Activated CD4-positive, CD25-positive, alpha-beta regulatory T cell (primary cell): ENCODE results near the gene TMEM253.

Experiments
- DNase-seq, 4 experiments: peaks; one replicate each; lab custom pipeline; 2025; lab: John Stamatoyannopoulos, UW

TMEM253 gene

DNA sequence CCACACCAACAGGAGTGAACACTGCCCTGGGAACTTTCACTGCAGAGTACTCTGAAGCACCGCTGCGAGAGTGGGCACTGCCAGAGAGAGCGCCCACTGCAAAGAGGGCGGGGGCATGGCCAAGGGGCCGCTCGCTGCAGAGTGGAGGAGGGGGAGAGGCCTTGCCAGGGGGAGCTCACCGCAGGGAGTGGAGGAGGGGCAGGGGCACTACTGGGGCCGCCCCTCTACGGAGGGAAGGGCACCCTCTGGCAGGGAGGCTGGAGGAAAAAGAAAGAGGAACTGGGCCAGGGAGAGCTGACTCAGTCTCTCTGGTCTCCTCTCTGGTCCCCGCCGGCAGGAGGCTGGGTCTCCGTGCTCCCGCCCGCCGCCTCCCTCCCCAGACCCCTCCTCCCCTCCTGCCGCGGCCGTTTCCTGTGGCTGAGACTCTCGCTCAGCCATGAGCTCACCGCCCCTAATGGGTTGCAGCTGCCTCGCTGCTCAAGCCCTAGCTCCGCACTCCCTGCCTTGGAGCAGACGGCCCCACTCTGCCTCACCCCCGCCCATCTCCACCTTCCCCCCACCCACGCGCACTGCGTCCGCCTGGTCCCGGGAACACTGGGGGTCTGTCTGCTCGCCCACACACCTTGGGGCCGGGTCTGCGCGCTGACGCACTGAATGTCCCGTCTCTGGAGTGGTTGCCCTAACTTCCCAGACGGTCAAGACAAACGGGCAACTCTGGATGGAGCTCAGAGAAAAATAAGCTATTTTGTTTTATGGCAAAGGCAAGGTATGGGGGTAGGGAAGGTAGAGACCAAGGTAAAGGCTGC lies 29.4 kb upstream of the TMEM253 start:
- DNase-seq = peak in 1 of 4 experiments; percentile 20

DNA sequence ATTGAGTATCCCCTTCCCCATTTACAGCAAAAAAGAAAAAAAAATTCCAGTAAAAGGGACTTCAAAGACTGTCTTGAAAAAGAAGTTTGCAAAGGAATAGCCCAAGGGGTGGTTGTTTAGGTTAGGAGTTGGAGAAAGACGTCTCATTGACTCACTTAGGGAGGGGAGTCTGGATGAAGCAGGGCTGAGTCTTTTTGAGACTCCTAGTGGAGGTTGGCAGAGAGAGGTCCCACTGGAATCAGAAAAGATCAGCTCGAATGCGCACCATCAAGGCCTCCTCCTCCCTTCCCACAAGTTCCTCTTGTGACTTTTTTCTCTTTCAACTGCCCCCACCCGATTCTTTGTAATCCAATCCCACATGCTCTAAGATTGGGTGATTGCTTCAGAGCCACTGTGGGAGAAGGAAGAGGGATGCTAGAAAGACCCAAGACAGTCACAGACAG lies 28.8 kb upstream of the TMEM253 start:
- DNase-seq = no peak

DNA sequence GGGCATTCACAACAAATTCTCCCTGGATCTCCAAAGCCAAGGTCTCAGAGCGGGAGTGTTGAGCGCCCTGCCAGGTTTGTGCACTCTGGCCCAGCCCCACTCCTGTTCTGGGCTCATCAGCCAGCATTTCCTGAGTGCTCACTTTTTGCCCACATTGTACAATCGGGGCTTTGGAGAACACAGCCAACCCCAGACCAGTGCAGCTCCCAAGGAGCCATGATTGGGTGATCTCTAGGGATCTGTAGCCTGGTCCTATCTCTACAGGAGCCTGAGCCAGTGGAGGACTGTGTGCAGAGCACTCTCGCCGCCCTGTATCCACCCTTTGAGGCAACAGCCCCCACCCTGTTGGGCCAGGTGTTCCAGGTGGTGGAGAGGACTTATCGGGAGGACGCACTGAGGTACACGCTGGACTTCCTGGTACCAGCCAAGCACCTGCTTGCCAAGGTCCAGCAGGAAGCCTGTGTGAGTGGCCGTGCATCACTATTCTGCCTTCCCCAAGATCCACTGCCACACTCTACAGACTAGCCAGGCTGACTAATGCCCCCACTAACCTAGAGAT lies 28.0 kb upstream of the TMEM253 start:
- no peak for DNase-seq

DNA sequence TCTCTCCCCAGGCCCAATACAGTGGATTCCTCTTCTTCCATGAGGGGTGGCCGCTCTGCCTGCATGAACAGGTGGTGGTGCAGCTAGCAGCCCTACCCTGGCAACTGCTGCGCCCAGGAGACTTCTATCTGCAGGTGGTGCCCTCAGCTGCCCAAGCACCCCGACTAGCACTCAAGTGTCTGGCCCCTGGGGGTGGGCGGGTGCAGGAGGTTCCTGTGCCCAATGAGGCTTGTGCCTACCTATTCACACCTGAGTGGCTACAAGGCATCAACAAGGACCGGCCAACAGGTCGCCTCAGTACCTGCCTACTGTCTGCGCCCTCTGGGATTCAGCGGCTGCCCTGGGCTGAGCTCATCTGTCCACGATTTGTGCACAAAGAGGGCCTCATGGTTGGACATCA lies 26.9 kb upstream of the TMEM253 start:
- no peak for DNase-seq

- no peak for DNase-seq
Observed at GRCh38 chr14:21074398-21075272, 26.2 kb upstream of the TMEM253 start.

DNA sequence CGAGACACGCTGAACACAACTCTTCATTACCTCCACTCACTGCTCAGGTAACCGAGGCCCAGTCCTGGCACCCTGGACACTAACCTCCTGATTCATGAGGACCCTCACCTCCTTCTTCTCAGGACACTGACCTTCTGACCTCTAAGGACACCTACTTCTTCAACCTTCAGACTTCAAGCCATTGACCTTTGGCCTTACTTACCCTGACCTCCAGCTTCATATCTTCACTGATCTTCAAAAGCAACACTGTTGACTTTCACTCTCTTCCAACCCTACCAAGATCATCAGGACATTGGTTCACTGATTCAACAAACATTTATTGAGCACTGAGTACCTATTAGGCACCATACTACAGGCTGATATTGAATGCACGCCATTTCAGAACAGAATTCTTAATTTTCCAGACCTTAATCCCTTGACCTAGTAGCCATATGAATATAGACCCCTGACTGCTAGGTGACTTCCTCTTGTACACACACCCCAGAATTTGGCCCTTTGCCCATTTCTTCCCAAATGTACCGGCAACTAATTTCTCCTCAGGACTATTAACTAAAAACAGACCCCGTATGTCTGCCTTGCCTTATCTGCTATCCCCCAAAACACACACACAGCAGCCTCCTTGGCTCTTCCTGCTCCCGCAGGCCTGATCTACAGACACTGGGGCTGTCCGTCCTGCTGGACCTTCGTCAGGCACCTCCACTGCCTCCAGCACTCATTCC lies 25.0 kb upstream of the TMEM253 start:
- DNase-seq = no peak

GRCh38 chr14:21077672-21078071 lies 23.2 kb upstream of the TMEM253 start:
- DNase-seq = no peak

DNA sequence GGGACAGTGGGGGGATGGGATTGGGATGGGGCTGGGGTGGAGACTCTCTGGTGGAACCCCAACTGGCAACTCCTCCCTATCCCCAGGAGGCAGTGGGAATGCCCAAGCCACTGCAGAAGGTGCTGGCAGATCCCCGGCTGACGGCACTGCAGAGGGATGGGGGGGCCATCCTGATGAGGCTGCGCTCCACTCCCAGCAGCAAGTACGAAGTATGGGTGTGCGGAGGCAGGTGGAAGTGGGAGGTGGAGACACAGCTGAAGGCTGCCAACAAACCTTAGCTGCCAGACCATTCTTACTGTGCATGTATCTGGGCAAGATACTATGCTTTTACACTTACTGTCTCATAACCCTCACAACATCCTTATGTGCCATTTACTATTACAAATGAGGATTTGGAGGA lies 22.6 kb upstream of the TMEM253 start:
- no peak for DNase-seq

GRCh38 chr14:21078726-21079125 lies 22.1 kb upstream of the TMEM253 start:
- no peak for DNase-seq

DNA sequence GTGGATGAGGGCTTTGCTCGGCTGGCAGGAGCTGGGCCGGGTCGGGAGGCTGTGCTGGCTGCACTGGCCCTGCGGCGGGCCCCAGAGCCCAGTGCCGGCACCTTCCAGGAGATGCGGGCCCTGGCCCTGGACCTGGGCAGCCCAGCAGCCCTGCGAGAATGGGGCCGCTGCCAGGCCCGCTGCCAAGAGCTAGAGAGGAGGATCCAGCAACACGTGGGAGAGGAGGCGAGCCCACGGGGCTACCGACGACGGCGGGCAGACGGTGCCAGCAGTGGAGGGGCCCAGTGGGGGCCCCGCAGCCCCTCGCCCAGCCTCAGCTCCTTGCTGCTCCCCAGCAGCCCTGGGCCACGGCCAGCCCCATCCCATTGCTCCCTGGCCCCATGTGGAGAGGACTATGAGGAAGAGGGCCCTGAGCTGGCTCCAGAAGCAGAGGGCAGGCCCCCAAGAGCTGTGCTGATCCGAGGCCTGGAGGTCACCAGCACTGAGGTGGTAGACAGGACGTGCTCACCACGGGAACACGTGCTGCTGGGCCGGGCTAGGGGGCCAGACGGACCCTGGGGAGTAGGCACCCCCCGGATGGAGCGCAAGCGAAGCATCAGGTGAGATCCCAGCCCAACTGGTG lies 19.2 kb upstream of the TMEM253 start:
- DNase-seq = no peak

DNA sequence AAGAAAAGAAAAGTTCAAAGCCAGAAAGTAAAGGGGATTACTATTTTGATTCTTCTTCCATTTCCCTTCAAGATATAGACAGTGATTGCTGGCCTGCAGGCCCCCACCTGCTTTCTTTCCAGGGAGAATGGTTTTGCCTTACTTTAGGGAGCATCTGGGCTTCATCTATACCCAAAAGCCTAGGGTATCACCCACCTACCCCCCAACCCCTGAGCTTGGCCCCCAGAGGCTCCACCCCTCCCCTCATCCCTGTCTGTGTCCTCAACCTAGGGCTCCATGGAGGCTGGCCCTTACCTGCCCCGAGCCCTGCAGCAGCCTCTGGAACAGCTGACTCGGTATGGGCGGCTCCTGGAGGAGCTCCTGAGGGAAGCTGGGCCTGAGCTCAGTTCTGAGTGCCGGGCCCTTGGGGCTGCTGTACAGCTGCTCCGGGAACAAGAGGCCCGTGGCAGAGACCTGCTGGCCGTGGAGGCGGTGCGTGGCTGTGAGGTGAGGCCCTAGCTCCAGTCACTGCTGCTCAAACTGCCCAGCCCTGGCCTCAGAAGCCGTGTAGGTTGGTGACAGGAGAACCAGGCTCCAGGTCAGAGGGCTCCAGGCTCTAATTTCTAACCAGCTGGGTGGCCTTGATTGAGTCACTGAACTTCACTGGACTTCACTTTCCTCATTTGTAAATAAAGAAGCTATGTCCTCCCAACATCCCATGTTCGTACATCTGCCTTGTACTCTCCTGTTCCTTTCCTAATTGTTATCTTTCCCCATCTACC lies 17.1 kb upstream of the TMEM253 start:
- no peak for DNase-seq

DNA sequence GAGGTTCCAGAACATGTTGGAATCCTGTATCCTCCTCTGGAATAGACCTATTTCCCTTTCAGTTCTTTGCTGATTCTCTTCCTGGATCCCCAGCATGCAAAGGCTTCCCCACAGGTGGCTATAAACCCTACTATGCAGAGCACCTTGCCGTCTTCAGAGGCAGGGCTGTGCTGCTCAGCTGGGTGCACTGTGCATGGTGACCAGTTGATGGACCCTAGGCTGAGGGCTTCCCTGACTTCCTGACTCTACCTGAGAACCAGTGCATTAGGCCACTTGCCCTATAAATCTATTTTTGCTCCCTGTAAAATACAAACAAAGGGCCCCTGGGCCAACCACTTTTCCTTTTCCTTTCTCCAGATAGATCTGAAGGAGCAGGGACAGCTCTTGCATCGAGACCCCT lies 16.5 kb upstream of the TMEM253 start:
- DNase-seq = no peak

- DNase-seq = no peak
Observed at GRCh38 chr14:21084998-21085853, 15.6 kb upstream of the TMEM253 start.

GRCh38 chr14:21086908-21087293 lies 14.0 kb upstream of the TMEM253 start:
- DNase-seq = no peak

GRCh38 chr14:21087294-21088091 lies 13.4 kb upstream of the TMEM253 start:
- DNase-seq = peak in 2 of 4 experiments; percentile 27 to 34

GRCh38 chr14:21088687-21089086 lies 12.2 kb upstream of the TMEM253 start:
- no peak for DNase-seq

DNA sequence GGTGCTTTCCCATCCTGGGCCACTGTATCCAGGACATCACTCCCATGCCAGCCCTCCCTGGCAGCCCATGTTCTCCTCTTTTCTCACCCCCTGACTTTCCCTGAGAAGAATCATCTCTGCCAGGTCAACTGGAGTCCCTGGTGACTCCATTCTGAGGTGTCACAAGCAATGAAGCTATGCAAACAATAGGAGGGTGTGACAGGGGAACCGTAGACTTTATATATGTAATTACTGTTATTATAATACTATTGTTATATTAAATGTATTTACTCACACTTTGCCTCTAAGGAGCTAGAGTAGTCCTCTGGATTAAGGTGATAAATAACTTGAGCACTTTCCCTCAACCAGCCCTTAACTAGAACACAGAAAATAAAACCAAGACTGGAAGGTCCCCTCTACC lies 11.6 kb upstream of the TMEM253 start:
- no peak for DNase-seq

- no peak for DNase-seq
Observed at GRCh38 chr14:21089877-21090193, 11.0 kb upstream of the TMEM253 start.

- no peak for DNase-seq
Observed at GRCh38 chr14:21090194-21090939, 10.5 kb upstream of the TMEM253 start.
